HG03354 (cell line): Measurements from ENCODE around the gene ZNF831.

ENCODE experiments used
- ATAC-seq: cut with Tn5 transposase; IDR thresholded peaks from one replicate; pipeline ENCODE4 v1.9.1; 2021; ENCODE audit warnings: mild to moderate bottlenecking; ENCODE audit not compliant: unreplicated experiment, poor library complexity, severe bottlenecking

The ZNF831 gene

DNA sequence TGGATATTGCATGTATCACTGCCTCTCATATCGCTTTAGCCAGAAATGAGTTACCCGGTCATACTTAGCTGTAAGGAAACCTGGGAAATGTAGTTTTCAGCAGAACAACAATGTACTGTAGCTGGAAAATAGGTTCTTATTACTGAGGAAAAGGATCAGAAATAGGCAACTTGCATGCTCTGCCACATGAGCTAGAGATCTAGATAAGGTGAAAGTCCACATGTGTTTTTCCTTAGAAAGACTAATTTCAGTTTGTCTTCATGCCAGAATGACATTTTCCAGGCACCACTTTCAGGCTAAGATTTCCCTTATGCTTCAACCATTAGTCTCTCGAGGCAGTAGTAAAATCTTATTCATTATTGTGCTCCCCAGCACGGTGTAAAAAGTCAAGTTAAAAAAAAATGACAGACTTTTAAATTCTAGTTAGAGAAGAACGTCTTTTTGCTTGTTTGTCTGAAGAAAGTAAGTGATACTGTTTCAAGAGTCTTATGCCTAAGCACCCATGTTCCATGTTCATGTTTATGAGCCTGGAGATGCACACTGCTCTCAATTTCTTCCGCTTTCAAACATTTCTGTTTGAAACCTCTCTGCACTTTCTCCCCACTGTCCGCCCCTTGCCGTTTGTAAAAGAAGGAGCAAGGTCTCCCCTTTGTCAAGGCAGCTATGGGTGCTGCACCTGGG lies 67.6 kb downstream of the ZNF831 start:
- ATAC-seq, result no peak

GRCh38 chr20:59232618-59233017 lies 69.0 kb downstream of the ZNF831 start:
- ATAC-seq, result no peak

- ATAC-seq, result no peak
Measured at GRCh38 chr20:59235226-59235625, 71.6 kb downstream of the ZNF831 start.

DNA sequence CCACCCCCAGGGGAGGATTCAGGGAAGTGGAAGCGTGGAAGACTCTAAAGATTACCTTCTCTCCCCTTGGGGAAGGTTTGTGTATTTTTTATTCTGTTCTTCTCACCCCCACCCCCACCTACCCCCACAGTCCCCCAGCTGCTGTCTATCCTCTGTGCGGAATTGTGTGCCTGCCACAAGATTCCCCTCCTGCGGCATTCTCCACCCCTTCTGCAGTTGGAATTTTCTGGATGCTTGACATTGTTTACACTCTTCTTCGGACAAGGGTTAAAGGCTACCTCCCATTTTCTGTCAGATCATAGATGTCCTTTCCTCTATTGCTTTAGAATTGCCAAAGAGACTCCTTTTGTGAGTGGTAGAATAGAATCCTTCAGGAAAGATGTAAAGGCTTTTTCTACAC lies 76.4 kb downstream of the ZNF831 start:
- no peak for ATAC-seq

- ATAC-seq, result no peak
Measured at GRCh38 chr20:59242714-59243626, 79.3 kb downstream of the ZNF831 start.

DNA sequence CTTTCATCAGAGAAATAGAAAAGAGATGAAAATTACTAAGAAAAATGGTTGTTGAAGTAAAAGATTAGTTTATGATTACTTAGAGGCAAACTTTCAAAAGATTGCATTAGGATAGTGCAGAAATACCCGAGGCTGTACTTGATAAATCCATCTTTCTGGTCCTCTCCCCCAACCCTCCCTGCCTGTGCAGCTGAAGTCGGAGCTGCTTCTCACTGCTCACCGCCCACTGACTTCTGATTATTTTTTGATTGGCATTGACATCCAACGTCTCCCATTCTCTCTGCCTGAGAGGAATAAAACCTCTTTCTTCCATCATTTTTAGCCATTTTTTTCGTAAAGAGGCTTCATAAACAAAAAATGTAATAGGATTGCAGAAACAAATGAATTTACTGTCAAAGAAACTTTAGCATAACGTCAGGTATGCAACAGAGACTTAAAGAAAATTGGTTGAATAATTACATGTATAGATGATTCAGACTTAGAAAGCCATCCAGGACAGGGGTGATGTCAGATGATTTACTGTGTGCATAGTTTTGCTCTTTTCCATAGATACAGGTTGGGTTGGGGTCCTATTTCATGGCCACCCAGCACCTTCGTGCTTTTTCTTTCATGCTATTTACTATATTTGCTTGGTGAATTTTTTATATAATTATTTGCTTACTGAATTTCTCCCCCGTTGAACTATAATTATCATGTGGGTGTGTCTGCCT lies 83.2 kb downstream of the ZNF831 start:
- no peak for ATAC-seq

- no peak for ATAC-seq
Measured at GRCh38 chr20:59247731-59248684, 84.4 kb downstream of the ZNF831 start.

GRCh38 chr20:59250293-59250692 lies 86.7 kb downstream of the ZNF831 start:
- ATAC-seq, result no peak

GRCh38 chr20:59253325-59253724 lies 89.7 kb downstream of the ZNF831 start:
- ATAC-seq, result no peak

DNA sequence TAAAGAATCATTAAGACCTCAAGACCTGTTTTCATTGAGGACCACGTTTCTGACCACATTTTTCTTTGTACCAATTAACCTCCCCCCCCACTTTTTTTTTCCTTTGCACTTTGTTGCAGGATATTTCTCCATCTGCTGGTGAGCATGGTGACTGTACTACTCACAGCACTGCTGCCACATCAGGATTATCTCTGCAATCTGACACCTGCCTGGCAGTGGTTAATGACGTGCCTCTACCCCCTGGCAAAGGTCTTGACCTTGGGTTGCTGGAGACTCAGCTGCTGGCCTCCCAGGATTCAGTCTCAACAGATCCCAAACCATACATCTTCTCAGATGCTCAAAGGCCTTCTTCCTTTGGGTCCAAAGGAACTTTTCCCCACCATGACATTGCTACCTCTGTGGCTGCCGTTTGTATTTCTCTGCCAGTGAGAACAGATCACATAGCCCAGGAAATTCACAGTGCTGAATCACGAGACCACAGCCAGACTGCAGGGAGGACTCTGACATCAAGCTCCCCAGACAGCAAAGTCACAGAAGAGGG lies 90.2 kb downstream of the ZNF831 start:
- ATAC-seq, result no peak

- ATAC-seq, result no peak
Measured at GRCh38 chr20:59255256-59255655, 91.6 kb downstream of the ZNF831 start.

- ATAC-seq, result no peak
Measured at GRCh38 chr20:59258221-59258621, 94.6 kb downstream of the ZNF831 start.

- no peak for ATAC-seq
Measured at GRCh38 chr20:59259946-59260345, 96.3 kb downstream of the ZNF831 start.

- no peak for ATAC-seq
Measured at GRCh38 chr20:59265298-59265697, 101.7 kb downstream of the ZNF831 start.

- ATAC-seq, result no peak
Measured at GRCh38 chr20:59268870-59269269, 105.2 kb downstream of the ZNF831 start.

DNA sequence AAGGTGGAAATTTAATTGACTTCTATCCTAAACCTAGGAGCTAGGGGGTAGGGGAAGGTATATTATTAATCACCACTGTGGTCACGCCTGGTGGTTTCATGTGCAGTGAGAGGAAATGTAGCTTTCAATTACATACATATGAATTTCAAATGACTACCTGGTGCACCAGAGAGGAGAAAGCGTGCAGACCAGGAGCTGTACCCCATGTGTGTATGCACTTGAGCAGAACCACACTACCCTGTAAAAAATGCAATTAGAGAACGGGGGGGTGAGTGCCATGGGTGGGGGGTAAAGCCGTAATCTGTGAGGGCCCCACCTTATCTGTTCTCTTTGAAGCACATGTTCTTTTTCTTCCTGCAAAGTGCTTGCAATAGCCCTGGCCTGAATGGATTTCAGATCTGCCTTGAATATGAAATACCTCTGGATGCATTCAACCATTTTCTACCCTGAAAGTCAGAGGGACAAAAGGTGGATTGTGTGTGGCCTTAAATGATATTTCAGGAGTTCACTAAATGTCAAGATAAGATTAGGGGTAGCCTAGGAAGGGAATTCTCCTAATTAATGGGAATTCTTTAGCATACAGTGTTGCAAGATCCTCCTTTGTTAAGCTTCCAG lies 105.9 kb downstream of the ZNF831 start:
- ATAC-seq, result no peak

GRCh38 chr20:59270380-59270779 lies 106.8 kb downstream of the ZNF831 start:
- ATAC-seq, result no peak

DNA sequence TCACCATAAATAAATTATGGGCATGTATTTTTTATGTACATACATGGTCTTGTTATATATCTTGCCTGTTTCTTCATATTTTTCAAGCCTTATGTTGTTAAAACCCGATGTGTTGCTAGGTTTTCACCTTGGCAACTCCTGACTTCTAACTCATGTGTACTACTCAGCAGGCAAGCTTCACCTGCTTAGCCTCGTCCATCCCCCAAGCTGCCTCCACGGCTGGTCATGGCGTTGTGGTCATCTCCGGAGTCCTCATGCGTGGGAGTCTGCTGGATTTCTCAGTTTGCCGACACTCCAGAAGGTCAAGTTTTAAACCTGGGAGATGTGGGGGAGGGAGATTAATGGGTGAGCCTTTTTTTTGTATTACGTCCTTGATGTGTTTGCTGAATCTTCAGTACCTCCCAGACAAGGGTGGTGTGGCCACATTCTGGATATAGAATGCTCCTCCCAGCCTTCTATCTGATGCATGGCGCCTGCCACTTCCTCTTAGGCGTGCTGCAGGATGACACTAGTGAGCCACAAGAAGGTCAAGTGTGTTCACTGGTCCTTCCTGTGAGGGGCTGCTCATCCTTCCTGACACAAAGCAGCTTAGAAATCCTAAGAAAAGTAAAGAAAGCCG lies 110.2 kb downstream of the ZNF831 start:
- ATAC-seq, result no peak
